Astrocyte (in vitro differentiated cells and primary cell): ENCODE data around the gene CLASRP.

Experiments used
- CTCF ChIP-seq: IDR thresholded peaks from 2 replicates; pipeline ENCODE4 v1.5.1; 2011; ENCODE audit warnings: low read depth, mild to moderate bottlenecking, inconsistent platforms, low read length, moderate library complexity; ENCODE audit not compliant: insufficient read depth
- EZH2 ChIP-seq: IDR thresholded peaks from 2 replicates; pipeline ENCODE4 v1.6.1; 2012; ENCODE audit warnings: mild to moderate bottlenecking, low read length, inconsistent platforms; ENCODE audit not compliant: insufficient read depth

GRCh38 chr19:45097450-45097775, 58.6 kb downstream of the CLASRP start:
- TF ChIP-seq CTCF (no peak), EZH2 (no peak)
